ENCODE data around the gene FBN2.
"Not testable (repeated sequence)": the region's sequence is repeated elsewhere in the genome, so short reads cannot be mapped to it uniquely, and the experiment has no call there.

The FBN2 gene

GRCh38 chr5:128475693-128476092 is 62.4 kb downstream of the FBN2 start:
- no peak for DNase-seq

DNA sequence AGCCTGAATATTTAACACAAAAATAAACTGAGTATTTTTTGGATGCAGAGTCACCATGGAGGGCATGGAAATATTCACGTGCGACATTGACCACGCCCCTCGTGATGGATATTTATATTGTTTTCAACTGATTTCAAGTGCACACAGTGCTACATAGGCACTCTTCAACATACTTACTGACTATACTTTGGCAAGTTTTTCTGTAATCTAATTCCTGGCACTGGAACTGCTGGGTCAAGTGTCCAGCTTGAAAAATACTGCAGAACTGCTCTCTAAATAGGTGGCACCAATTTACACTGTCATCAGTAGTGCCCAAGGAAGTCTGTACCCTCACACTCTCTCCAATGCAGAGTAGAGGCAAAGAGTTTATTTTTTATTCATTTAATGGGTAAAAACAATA is 65.1 kb downstream of the FBN2 start:
- DNase-seq = no peak

GRCh38 chr5:128472036-128472435 is 66.0 kb downstream of the FBN2 start:
- DNase-seq = no peak

GRCh38 chr5:128470663-128471062 is 67.4 kb downstream of the FBN2 start:
- DNase-seq = peak; percentile 55

- DNase-seq = no peak
These were observed 68.1 kb downstream of the FBN2 start for GRCh38 chr5:128469912-128470311.

DNA sequence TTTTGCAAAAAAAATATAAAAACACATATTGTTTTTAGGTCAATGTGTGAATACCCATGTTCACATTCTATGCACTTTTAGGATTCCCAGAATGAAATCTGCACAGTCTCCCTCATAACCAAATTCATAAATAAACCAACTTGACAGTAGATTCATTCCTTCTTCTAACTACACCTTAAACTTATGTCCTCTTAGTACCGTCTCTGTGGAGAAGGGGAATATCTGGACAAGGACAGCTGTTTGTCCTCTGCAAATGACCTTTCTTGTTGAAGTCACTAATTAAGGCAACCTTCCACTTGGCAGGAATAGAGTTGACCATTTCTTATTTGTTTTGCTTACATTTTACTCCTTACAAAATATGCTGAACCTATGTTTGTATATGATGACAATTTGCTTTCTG is 71.1 kb downstream of the FBN2 start:
- DNase-seq = no peak

DNA sequence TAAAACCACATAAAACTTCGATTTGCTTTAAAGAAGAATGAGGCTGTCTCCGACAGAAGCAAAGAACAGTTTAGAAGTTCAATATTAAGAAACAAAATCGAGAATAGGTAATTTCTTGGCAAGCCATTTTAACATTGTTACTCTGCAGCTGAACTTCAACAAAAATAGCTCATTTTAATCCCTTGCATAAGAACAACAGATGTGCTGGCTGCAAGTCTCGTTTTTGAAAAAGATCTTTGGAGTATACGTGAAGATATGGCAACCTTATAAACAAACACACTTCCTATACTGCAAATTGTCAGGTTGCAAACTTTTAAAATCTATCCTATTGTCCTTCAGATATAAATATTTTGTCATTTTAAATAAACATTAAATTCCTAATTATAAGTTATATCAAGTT is 71.5 kb downstream of the FBN2 start:
- no peak for DNase-seq

DNA sequence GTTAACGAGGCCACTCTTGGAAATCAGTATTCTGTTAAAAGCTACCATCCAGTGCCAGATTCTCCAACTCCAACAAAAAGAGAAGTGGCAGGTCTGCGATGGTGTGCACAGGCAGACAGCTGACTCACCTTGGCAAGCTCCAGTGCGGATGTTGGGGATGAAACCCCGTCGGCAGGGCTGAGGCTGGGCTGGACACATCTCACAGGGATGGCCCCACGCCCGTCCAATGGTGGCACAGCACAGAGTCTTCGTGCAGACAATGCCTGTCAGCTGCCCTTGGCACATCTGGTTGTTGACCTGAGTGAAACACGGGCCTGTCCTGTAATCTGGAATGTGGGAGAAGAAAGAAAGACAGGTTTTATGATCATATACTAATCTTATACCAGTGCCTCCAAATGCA is 73.4 kb downstream of the FBN2 start:
- DNase-seq = no peak

- no peak for DNase-seq
These were observed 75.7 kb downstream of the FBN2 start for GRCh38 chr5:128462330-128462729.

DNA sequence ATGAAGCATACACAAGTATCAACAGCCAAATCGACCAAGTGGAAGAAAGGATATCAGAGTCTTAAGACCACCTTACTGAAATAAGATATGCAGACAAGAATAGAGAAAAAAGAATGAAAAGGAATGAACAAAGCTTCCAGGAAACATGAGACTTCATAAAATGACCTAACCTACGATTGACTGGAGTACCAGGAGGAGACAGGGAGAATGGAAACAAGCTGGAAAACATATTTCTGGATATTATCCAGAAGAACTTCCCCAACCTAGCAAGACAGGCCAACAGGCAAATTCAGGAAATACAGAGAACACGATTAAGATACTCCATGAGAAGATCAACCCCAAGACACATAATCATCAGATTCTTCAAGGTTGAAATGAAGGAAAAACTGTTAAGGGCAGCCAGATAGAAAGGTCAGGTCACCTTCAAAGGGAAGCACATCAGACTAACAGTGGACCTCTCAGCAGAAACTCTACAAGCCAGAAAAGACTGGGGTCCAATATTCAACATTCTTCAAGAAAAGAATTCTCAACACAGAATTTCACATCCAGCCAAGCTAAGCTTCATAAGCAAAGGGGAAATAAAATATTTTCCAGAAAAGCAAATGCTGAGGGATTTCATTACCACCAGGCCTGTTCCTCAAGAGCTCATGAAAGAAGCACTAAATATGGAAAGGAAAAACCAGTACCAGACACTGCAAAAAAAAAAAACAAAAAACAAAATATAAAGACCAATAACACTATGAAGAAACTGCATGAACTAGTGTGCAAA is 80.7 kb downstream of the FBN2 start:
- not testable (repeated sequence) for DNase-seq

- DNase-seq = no peak
These were observed 82.1 kb downstream of the FBN2 start for GRCh38 chr5:128455841-128456361.

- no peak for DNase-seq
These were observed 84.9 kb downstream of the FBN2 start for GRCh38 chr5:128453121-128453520.

GRCh38 chr5:128447224-128447623 is 90.8 kb downstream of the FBN2 start:
- DNase-seq = not testable (repeated sequence)

GRCh38 chr5:128441941-128442350 is 96.1 kb downstream of the FBN2 start:
- DNase-seq = no peak

GRCh38 chr5:128441165-128441564 is 96.9 kb downstream of the FBN2 start:
- DNase-seq = no peak

DNA sequence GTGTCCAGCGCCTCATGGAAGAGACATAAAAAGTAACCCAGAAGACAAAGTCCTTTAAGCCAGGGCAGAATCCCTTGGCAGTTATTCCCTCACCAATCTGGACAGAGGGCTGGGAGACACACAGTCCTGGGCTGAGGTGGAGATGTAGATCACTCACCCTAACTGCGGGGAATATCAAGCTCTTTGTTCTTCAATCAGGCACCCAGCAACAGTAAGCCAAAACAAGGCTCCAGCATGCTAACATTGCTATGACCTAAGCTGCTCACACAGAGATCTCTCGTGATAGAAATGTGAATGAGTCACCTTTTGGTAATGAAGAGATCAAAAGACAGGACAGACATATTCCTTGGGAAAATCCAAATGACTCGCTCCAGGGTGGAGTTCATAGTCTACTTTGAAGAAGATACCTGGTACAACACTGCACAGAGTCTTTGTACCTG is 101.3 kb downstream of the FBN2 start:
- peak; percentile 87 for DNase-seq

DNA sequence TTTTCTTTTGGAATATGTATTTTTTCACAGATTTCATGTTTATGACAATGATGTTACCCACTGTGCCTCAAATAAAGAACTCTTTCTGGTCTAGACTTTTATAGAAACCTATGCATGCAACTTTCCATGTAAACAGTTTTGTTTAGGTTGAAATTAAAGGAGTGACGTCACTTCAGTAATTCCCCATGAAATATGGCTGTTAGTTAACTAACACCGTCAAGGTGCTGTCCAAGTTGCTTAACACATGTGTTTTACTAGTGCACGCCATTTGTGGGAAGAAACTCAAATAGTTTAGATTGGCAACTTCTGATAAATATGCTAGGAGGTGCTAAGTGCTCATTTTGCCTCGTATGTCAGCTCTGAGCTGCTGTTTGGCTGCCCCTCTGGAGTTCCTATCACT is 102.2 kb downstream of the FBN2 start:
- DNase-seq = no peak

DNA sequence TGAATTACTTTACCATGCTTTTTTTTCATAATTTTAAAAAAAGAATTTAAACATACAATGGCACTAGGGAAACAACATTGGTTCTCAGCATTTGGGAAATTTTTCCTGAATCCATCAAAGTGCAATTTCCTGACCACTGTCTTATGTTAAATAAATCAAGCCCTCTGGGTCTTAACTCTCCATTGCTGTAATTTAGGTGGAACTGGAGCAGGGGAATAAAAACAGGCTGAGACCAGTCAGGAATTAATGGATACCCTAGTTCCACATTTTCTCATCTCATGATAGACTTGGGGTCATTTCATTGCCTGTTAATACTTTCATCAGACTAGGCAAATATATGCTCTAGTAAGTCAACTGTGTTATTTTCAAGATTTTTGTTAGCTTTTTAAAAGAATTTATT is 103.1 kb downstream of the FBN2 start:
- DNase-seq = no peak

DNA sequence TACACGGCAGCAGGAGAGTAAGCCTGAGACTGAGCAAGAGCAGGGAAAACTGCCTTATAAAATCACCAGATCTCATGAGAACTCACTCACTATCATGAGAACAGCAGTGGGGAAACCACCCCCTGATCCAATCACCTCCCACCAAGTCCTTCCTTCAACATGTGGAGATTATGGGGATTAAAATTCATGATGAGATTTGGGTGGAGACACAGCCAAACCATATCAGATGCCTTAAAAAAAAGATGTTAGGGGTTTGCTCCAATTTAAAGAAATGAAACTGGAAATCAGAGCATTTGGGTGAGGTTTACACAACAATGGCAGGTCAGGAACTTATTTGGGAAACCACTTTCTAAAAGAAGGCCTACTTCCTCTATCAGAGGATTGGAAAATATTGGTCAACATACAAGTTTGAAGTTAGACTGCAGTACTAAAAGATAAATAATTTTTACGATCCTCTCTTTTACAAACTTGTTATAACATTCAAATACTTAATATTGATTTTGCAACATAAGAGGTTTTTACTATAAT is 105.1 kb downstream of the FBN2 start:
- no peak for DNase-seq

- DNase-seq = no peak
These were observed 110.1 kb downstream of the FBN2 start for GRCh38 chr5:128427921-128428320.

DNA sequence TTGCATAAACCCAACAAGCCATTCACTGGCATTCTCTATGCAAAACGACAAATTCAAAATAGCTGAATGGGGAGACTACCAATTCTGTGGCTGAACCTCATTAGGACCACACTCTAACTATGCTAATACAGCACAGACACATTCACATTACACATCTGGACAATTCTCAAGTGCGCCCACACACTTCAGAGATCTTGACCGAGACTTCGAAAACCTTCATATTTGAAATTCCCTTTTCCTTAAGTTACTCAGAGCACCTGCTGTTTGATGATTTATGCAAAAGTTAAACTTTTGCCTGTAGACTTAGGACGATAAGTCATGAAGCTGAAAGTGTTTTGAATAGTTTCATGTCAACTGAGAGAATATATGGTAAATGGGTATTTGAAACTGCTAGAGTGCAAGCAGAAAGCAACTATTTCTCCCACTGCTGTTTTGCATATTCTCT is 111.9 kb downstream of the FBN2 start:
- DNase-seq = no peak

DNA sequence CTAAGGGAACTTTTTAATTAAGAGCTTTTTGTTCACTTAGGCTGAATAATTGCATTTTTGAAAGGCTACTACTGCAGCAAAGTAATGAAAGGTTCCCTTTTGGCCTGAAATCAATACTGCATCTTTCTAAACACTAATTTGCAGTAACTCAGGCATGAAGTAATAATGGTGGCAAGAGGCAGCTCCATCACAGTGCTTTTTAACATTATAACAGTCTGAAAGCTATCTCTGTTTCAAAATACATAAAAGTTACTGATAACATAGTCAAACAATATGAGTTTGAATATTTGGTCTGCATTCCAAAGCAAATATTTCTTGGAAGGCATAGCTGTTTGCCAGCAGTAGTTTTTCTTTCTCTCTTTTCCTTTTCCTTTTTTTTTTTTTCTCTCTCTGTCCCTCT is 113.4 kb downstream of the FBN2 start:
- DNase-seq = no peak

- no peak for DNase-seq
These were observed 115.4 kb downstream of the FBN2 start for GRCh38 chr5:128422612-128423011.

DNA sequence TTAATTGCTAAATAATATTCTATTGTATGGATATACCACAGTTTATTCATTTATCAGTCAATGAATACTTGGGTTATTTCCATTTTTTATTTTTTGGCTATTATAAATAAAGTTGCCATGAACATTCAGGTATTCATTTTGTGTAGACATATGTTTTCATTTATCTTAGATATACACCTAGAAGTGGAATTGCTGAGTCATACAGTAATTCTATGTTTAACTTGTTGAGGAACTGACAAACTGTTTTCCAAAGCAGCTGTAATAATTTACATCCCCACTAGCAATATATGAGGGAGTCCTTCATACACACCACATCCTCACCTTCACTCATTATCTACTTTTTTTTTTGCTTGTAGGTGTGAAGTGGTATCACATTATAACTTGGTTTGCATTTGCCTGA is 123.6 kb downstream of the FBN2 start:
- no peak for DNase-seq

DNA sequence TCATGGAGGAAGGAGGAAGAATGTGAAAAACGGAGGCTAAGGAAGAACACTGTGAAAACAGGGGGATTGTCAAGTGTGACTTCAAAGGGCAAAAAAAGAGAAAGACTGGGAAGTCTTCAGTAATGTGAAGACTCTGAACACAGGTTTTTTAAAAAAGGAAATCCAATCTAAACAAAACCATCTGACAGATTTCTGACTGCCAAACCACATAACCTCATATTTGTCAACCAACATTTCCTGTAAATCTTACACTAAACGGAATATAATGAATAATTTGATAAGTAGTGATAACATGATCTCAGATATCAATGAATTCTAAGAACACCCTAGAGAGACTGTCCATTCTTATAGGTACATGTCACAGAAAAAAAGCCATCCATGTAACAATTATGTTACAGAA is 124.7 kb downstream of the FBN2 start:
- peak; percentile 39 for DNase-seq
